GM15510 (cell line): ENCODE measurements around the gene CPM.

Experiments used
- POLR2A ChIP-seq: IDR thresholded peaks from 3 replicates; pipeline ENCODE4 v1.6.1; 2011; ENCODE audit warnings: borderline replicate concordance; ENCODE audit not compliant: insufficient read length; ENCODE audit errors: extremely low read depth

CPM gene

GRCh38 chr12:68855771-68856170, 77.2 kb downstream of the CPM start:
- no peak for TF ChIP-seq POLR2A

- TF ChIP-seq POLR2A, result no peak
These were observed 77.9 kb downstream of the CPM start for GRCh38 chr12:68855111-68855510.

GRCh38 chr12:68854554-68854953, 78.4 kb downstream of the CPM start:
- TF ChIP-seq POLR2A, result no peak

DNA sequence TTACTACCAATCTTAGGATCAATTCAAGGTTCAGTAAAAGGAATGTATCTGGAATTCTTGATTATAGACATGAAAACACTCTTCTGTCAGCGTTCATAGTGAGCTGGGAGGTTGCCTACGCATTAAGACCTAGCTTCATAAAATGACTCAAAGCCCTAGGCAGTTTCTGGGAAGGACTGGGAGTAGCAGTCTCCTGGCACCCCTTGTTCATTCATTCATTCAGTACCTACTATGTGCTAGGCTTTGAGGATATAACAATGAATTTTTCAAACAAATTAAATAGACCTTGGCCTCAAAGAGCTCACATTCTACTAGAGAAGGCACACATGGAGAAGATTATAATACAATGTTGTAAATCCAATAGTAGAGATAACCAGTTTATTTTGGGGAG, 78.9 kb downstream of the CPM start:
- no peak for TF ChIP-seq POLR2A

DNA sequence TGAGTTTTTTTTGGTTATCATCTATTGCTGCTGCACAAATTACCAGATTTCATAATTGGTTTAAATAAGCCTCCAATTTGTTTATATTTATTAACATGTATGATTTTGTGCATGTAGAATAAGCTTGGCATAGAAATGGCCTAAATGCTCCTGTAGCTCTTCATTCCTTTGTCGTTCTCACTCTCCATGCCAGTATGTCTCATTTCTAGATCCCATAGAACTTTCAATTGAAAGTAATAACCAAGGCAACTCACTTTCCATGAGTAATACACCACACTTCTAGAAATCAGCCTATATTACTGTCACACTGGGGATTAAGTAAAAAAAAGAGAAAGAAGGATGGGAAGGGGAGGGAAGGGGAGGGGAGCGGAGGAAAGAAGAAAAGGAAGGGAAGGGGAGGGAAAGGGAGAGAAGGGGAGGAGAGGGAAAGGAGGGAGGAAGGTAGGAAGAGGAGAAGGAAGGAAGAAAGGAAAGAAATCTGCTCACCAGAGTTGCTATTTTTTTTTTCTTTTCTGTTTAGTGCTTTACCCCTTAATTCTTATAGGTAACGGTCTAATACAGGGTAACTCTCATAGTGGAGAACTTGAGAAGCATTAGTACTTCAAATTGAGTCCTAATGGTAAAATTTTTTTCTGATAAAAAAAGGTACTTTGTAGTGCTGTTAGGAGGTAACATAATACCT, 79.4 kb downstream of the CPM start:
- TF ChIP-seq POLR2A, result no peak

- TF ChIP-seq POLR2A, result no peak
These were observed 81.2 kb downstream of the CPM start for GRCh38 chr12:68851592-68852306.

GRCh38 chr12:68850390-68850789, 82.6 kb downstream of the CPM start:
- no peak for TF ChIP-seq POLR2A

DNA sequence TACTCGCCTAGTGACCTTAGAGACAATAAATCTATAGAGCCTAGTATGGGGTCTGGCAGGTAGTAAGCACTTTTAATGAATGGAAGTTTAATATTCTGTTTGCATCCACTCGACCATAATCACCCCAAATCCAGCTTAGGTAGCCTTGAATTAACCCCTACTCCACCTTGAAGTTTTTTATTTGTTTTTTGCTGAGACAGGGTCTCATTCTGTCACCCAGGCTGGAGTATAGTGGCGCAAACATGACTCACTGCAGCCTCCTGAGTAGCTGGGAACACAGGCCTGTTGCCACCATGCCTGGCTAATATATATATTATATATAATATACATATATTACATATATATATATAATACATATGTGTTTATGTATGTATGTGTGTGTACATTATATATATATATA, 86.2 kb downstream of the CPM start:
- TF ChIP-seq POLR2A, result no peak

DNA sequence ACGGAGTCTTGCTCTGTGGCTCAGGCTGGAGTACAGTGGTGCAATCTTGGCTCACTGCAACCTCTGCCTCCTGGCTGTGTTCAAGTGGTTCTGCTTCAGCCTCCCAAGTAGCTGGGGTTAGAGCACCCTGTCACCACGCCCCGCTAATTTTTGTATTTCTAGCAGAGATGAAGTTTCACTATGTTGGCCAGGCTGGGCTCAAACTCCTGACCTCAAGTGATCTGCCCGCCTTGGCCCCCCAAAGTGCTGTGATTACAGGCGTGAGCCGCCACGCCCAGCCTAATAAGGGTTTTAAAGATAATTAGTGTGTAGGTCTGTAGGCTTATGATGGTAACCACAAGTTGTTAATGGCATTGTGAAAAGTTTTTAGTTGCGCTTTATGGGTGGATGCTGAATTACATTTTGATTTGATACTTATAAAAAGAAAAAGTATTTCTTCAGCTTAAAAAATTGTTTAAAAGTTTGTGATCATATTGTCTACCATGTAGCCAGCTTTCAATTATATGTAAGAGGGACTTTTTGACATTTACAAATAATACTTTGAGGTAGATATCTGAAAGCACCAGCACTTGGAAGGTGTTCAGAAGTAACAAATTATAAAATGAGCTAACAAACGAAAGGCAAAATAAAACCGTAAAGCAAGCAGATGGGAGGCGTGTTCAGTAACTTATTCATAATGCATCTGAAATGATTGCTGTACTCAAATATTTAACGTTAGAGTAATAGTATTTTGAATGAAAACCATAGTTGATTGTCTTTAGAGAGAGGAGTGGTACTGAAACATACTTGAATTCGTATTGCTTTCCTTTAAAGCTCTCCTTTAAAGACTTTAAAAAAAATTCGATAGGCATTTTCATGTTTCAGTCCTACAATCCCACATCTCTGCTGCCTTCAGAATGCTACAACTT, 87.9 kb downstream of the CPM start:
- TF ChIP-seq POLR2A, result no peak

DNA sequence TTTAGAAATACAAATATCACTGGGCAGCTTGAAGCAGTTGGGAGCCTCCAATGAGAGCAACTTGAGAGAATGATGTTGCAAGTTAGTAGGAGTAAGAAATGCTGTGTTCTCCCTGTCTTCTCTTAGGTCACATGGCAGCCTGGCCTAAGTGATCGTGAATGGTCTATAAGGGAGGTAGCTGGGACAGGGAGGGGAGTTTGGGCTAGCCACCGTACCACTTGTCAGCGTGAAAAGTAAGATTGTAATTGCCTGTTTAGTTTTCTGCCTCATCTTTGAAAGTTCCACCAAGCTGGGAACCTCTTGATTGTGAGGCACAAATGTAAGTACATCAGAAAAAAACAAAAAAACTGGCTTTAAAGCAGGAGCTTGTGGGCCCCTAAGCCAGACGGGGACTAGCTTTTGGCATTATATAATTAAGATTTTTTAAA, 88.6 kb downstream of the CPM start:
- TF ChIP-seq POLR2A, result no peak

DNA sequence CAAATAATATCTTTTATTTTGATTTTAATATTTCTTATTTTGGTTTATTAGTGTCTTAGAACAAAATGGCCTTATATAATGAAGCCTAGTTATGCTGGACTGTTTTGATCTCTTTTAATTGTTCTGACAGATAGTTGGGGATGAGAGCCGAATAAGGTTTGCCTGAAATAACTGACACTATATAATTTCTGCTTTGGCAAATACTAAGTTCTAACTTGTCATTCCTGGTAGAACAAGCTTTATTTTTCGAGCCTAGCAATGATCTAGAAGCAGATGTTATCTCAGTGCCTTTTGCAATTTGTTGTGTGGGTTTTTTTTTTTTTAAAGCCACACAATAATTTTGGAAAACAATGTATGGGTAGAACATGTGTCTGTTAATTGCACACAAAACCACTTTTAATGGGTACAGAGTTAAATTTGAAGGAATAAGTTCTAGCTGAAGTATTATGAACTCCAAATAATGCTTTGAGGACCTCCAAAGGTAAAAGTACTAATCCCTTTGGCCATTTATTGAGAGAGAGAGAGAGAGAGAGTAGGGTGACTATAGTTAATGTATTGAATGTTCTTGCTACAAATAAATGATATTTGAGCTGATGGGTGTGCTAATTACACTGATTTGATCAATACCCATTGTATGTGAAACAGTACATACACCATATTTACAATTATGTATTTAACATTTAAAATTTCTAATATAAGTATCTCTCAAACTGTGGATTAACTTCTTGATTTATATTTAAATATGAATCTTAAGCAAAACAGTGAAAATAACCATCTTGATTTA, 90.0 kb downstream of the CPM start:
- no peak for TF ChIP-seq POLR2A

DNA sequence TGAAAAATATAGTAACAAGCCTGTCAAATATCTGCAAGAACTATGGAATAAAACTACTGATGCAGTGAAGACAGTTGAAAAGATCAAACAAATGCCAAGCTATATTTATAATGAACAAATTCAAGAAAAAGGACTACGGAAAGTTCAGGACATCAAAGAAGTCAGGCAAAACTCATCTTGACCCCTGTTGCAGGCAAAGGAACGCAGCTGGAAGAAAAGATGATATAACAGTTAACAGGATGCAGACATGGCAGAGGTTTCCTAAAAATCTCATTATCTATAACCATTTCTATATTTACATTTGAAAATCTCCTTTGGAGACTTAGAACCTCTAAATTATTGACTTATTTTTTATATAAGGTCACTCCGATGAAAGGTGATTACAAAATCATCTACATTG, 90.8 kb downstream of the CPM start:
- no peak for TF ChIP-seq POLR2A

DNA sequence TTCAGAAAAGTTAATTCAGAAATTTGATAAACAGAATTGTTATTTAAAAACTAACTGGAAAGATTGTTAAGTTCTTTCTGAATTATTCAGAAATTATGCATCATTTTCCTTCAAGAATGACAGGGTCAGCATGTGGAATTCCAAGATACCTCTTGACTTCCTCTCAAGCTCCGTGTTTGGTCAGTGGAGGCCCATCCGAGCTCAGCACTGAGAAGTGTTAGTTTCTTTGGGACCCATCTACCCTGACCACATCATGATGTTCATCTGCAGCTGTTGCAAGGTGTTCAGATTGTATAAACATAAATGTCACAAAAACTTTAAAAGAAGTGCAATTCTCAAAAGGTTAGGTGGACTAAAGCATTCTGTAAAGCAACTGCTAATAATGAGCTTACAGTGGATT, 91.3 kb downstream of the CPM start:
- TF ChIP-seq POLR2A, result no peak
